Ovary (tissue), 9 donors: ENCODE results near the gene COPS9. TPM values are rescaled to one million over a fixed set of nuclear protein-coding genes. Genes with fewer than 3 reads are reported as not detected.

Experiments
- DNase-seq, 5 donors: peaks; one replicate each; pipeline ENCODE4 v3.0.0-alpha.2; 2019 to 2020
- H3K27ac ChIP-seq, 2 donors: fragments of 200-600 bp; one replicate each; pipeline versions ENCODE4 v1.5.1 to v1.8.0; 2019 to 2022
- H3K27me3 ChIP-seq: fragments of 200-600 bp; one replicate; pipeline ENCODE4 v1.8.0; 2022
- H3K36me3 ChIP-seq: fragments of 200-600 bp; sonication (generic); one replicate; pipeline ENCODE4 v1.5.1; 2019
- H3K4me1 ChIP-seq: one replicate; pipeline ENCODE4 v1.8.1; 2013; ENCODE audit warnings: mild to moderate bottlenecking, moderate library complexity; ENCODE audit not compliant: insufficient read depth
- H3K4me3 ChIP-seq: fragments of 200-600 bp; sonication (generic); one replicate; pipeline ENCODE4 v1.5.1; 2017
- H3K9me3 ChIP-seq, 2 donors: fragments of 200-600 bp in 1 of 2; sonication (generic) in 1 of 2; one replicate each; pipeline versions ENCODE4 v1.5.1 to v1.8.1; 2013 to 2019; ENCODE audit warnings: mild to moderate bottlenecking in 1 of 2, moderate library complexity in 1 of 2
- EP300 ChIP-seq: sonication (generic); formaldehyde crosslinking; IDR thresholded peaks from one replicate; pipeline ENCODE4 v1.6.1; 2017; ENCODE audit warnings: antibody characterized with exemption
- POLR2A ChIP-seq: fragments of 450-650 bp; IDR thresholded peaks from one replicate; pipeline ENCODE4 v1.6.1; 2017; ENCODE audit warnings: antibody characterized with exemption, mild to moderate bottlenecking, moderate library complexity
- WGBS, 3 donors: extraction: QIAGEN DNeasy Blood & Tissue Kit in 1 of 3; methylation state at CpG; one replicate each; pipeline versions ENCODE4 v1.1.5 to v1.1.7; 2013 to 2017; 5-methylcytosine and 5-hydroxymethylcytosine counted together
- intact Hi-C, 4 donors: fragments of 100-400 bp; cut with DNase I; formaldehyde crosslinking; loops; one replicate each; pipeline versions ENCODE4 v1.11.0 to v1.15.1; 2022 to 2023
- polyA plus RNA-seq, 2 donors: library from polyadenylated mRNA; stranded (reverse); fragments of 200-250 nt in 1 of 2; fragments of 350-450 nt in 1 of 2; fragmentation: Illumina TruSeq in 1 of 2; extraction: RNeasy Lipid Tissue Mini Kit (QIAGEN cat#74804) in 1 of 2; gene quantifications; one replicate each; pipeline ENCODE4 v1.2.3, GENCODE V29; 2013 to 2014
- total RNA-seq, 7 donors: library from RNA; depleted of rRNA in 2 of 7; stranded (reverse); fragments of >200 nt in 2 of 7; fragmentation: NEBNext Ultra II Directional in 3 of 7; extraction: Animal tissue kit (Norgen Biotek cat#: 25700) in 3 of 7; gene quantifications; one replicate each; pipeline versions ENCODE4 v1.1.0 to v1.2.4, GENCODE V29; 2016 to 2023
- TF ChIP-seq, protein P1 (sequence below), 3 donors: fragments of 450-650 bp in 2 of 3; fragments of 200-600 bp in 1 of 3; IDR thresholded peaks; one replicate each; pipeline versions ENCODE4 v1.5.1 to v1.8.0; 2016 to 2022; ENCODE audit warnings: antibody characterized with exemption in 3 of 3, mild to moderate bottlenecking in 1 of 3
- donor health status: DM: no; HTN: no; CAD: no; lungs with moderate emphysema.
- donor health status: DM: no; HTN: no; CAD: no.
- donor health status: Bipolar disorder and iron deficiency.
- donor health status: DM: yes; HTN: yes; CAD: no.
- donor health status: DM: no; HTN: no; CAD: no.
- donor health status: DM: yes; HTN: yes; CAD: no.

COPS9 gene
- total and polyA plus RNA-seq, 9 donors: 42.1 to 286 (median 101) TPM

DNA sequence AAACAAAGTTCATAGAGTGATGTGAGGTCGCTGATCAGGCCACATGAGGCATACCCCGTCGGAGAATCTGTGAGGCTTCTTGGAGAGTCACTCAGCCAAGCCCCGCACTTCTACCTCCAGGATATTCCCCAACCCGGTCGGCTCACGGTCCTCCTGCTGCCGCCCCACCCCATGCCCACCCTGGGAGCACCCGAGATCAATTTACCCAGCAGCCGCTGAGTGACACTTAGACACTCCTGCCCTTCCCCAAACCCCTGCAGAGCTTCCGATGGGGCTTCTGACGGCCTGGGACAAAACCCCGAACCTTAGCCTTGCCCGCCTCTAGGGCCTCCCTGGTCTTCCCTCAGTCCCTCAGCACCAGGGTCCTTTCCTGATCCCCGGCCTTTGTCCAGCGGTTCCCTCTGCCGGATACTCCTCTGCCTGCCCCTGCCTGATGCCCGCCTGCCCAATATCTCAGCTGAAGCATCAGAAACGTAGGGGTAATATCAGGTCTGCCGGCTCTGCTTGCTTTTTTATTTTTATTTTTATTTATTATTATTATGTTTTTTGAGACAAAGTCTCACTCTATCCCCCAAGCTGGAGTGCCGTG lies 23.2 kb upstream of the COPS9 start:
- DNase-seq: no peak
- Histone ChIP-seq H3K4me3 (no peak overlapping the region), H3K27me3 (no peaks in the 10 kb centered on the region), H3K27ac (no peak overlapping the region), H3K9me3 (no peaks in the 10 kb centered on the region), H3K4me1 (peaks cover 8% of the 10 kb centered on the region), H3K36me3 (no peaks in the 10 kb centered on the region)
- intact Hi-C loops: no loop called here
- WGBS, 3 donors: 78 to 91% (median 91%) methylated on average over 21 of the region's 21 CpGs
- TF ChIP-seq, protein P1, sequence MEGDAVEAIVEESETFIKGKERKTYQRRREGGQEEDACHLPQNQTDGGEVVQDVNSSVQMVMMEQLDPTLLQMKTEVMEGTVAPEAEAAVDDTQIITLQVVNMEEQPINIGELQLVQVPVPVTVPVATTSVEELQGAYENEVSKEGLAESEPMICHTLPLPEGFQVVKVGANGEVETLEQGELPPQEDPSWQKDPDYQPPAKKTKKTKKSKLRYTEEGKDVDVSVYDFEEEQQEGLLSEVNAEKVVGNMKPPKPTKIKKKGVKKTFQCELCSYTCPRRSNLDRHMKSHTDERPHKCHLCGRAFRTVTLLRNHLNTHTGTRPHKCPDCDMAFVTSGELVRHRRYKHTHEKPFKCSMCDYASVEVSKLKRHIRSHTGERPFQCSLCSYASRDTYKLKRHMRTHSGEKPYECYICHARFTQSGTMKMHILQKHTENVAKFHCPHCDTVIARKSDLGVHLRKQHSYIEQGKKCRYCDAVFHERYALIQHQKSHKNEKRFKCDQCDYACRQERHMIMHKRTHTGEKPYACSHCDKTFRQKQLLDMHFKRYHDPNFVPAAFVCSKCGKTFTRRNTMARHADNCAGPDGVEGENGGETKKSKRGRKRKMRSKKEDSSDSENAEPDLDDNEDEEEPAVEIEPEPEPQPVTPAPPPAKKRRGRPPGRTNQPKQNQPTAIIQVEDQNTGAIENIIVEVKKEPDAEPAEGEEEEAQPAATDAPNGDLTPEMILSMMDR (IDR thresholded peaks at IDR 0.05): no peak
- TF ChIP-seq POLR2A (no peak), EP300 (no peak)

DNA sequence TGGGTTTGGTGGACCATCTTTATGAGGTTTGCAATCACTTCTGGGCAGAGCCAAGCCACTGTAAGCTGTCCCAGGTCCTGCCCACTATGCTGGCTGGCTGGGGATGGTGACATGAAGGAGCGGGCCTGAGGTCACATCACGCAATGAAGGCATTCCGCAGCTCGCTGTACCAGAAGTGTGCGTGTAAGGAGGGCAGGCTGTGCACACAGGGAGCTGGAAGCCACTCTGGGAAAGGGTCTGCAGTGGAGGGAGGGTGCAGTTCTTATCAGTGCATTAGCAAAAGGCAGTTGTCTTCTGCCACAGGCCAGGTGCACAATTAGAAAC lies 21.0 kb upstream of the COPS9 start:
- TF ChIP-seq, protein P1 (IDR thresholded peaks at IDR 0.05): no peak
- TF ChIP-seq EP300: no peak
- TF ChIP-seq POLR2A: no peak
- H3K27me3 ChIP-seq: no peaks in the 10 kb centered on the region
- H3K4me3 ChIP-seq: no peak overlapping the region
- peaks cover 8% of the 10 kb centered on the region for H3K4me1 ChIP-seq
- H3K27ac ChIP-seq: no peak overlapping the region
- no peak for DNase-seq
- 79 to 97% (median 92%) methylated on average over 5 of the region's 5 CpGs for WGBS, 3 donors
- H3K9me3 ChIP-seq: no peaks in the 10 kb centered on the region
- intact Hi-C loops: no loop called here
- H3K36me3 ChIP-seq: no peaks in the 10 kb centered on the region

DNA sequence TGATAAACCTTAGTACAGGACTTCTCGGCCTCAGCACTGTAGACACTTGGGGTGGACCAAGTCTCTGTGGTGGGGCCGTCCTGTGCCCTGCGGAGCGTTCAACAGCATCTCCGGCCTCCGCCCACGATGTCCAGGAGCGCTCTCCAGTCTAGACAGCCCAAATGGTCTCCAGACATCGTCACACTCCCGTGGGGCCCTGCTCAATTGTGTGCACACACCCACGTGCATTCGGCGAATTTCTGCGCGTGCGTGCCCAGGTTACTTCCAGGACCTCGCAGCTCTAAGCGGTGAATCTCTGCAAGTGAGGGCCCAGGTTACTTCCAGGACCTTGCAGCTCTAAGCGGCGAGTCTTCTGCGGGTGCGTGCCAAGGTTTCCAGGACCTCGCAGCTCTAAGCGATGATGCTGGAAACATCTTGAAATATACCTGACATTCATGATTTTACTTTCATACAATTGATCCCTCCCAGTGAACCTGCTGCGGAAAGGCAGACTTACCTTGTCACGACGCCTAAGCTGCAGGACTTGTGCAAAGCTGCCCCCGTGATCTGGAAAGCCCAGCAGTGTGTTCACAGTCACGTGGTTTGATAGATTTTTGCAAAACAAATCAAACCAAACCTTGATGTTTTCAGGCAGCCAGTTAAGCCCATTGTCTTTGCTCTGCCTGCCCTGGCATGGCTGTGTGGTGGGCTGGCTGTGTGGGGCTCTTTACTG lies 20.5 kb upstream of the COPS9 start:
- Histone ChIP-seq H3K27me3 (no peaks in the 10 kb centered on the region), H3K9me3 (no peaks in the 10 kb centered on the region), H3K36me3 (no peaks in the 10 kb centered on the region), H3K27ac (no peak overlapping the region), H3K4me1 (peaks cover 8% of the 10 kb centered on the region), H3K4me3 (no peak overlapping the region)
- TF ChIP-seq POLR2A (no peak), EP300 (no peak)
- TF ChIP-seq, protein P1 (IDR thresholded peaks at IDR 0.05): no peak
- no peak for DNase-seq
- WGBS, 3 donors: 82 to 88% (median 84%) methylated on average over 29 of the region's 29 CpGs
- intact Hi-C loops: no loop called here

DNA sequence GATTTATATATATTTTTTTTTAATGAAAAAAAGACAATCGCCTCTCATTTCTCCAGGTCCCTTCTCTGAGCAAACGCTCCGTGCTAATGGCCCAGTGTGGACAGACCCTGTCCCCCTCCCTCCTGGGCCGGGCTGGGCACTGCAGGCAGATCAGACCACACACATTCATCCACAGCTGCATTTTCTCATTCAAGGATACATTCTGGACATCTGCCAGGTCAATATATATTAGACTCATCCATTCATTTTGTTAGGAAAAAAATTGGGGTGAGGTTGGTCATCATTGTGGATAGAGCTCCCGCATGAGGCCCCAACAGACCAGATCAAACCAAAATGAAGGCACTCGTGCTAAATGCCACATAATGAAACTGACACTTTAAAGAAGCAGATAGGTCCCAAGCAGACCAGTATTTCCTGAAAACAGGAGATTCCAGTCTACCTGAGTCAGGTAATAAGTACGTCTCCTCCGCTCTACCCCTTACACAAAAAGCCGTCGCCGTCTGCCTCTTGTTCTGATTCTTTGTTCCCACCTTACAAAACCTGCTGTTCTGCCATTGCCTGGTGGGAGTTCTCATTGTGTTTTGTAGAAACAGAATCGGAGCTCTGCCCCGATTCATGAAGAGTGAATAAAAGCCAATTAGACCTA lies 19.8 kb upstream of the COPS9 start:
- Histone ChIP-seq H3K27me3 (no peaks in the 10 kb centered on the region), H3K9me3 (no peaks in the 10 kb centered on the region), H3K36me3 (no peaks in the 10 kb centered on the region), H3K27ac (no peak overlapping the region), H3K4me3 (no peak overlapping the region), H3K4me1 (peaks cover 8% of the 10 kb centered on the region)
- WGBS, 3 donors: 64 to 73% (median 71%) methylated on average over 13 of the region's 13 CpGs
- intact Hi-C loops: no loop called here
- TF ChIP-seq EP300: no peak
- TF ChIP-seq, protein P1 (IDR thresholded peaks at IDR 0.05): no peak
- no peak for TF ChIP-seq POLR2A
- no peak for DNase-seq
